DOHH2 (cell line): Measurements from ENCODE around the gene EPHA10.

Experiments
- H3F3A ChIP-seq: fragments of 200-600 bp; sonication (generic), shearing (Covaris generic); 2 replicates; pipeline ENCODE4 v1.6.0; 2016; ENCODE audit warnings: antibody characterized with exemption, mild to moderate bottlenecking; ENCODE audit not compliant: control insufficient read depth, insufficient read depth
- H3K27ac ChIP-seq: fragments of 200-600 bp; sonication (generic); 2 replicates; pipeline ENCODE4 v1.5.1; 2014; ENCODE audit warnings: low read depth, mild to moderate bottlenecking, low read length, moderate library complexity
- H3K27me3 ChIP-seq: fragments of 200-600 bp; sonication (generic); 2 replicates; pipeline ENCODE4 v1.6.1; 2014; ENCODE audit warnings: mild to moderate bottlenecking, low read length, mixed read lengths; ENCODE audit not compliant: control insufficient read depth
- H3K36me3 ChIP-seq: fragments of 200-600 bp; sonication (generic); 2 replicates; pipeline ENCODE4 v1.6.1; 2014; ENCODE audit warnings: mild to moderate bottlenecking, low read length, moderate library complexity, mixed read lengths; ENCODE audit not compliant: control insufficient read depth
- H3K4me1 ChIP-seq: fragments of 200-600 bp; sonication (generic); 2 replicates; pipeline ENCODE4 v1.6.1; 2014; ENCODE audit warnings: mild to moderate bottlenecking, low read length, mixed read lengths; ENCODE audit not compliant: control insufficient read depth
- H3K4me2 ChIP-seq: fragments of 200-600 bp; sonication (generic); 2 replicates; pipeline ENCODE4 v1.6.0; 2014; ENCODE audit warnings: mild to moderate bottlenecking, low read length, moderate library complexity
- H3K4me3 ChIP-seq: fragments of 200-600 bp; sonication (generic); 2 replicates; pipeline ENCODE4 v1.5.1; 2014; ENCODE audit warnings: mild to moderate bottlenecking, low read length, mixed read lengths
- H3K79me2 ChIP-seq: fragments of 200-600 bp; sonication (generic); 2 replicates; pipeline ENCODE4 v1.6.1; 2014; ENCODE audit warnings: mild to moderate bottlenecking, low read length, mixed read lengths; ENCODE audit not compliant: control insufficient read depth
- H3K9me2 ChIP-seq: fragments of 200-600 bp; sonication (generic); replicated peaks from 2 replicates; pipeline ENCODE4 v1.6.1; 2014; ENCODE audit warnings: mild to moderate bottlenecking, low read length, mixed read lengths; ENCODE audit not compliant: control insufficient read depth
- H3K9me3 ChIP-seq: fragments of 200-600 bp; sonication (generic); 2 replicates; pipeline ENCODE4 v1.6.1; 2014; ENCODE audit warnings: antibody characterized with exemption, low read length, mixed read lengths; ENCODE audit not compliant: control insufficient read depth, insufficient read depth
- H4K20me1 ChIP-seq: fragments of 200-600 bp; sonication (generic); 2 replicates; pipeline ENCODE4 v1.6.0; 2014; ENCODE audit warnings: low read depth, mild to moderate bottlenecking, antibody characterized with exemption, low read length, moderate library complexity; ENCODE audit not compliant: control insufficient read depth, insufficient read depth
- EZH2phosphoT487 ChIP-seq: fragments of 200-600 bp; sonication (generic); IDR thresholded peaks from 2 replicates; pipeline ENCODE4 v1.6.1; 2017; ENCODE audit warnings: borderline replicate concordance, mild to moderate bottlenecking, antibody characterized with exemption, low read length, moderate library complexity, mixed read lengths
- TF ChIP-seq, protein P1 (sequence below): fragments of 200-600 bp; sonication (generic); IDR thresholded peaks from one replicate; pipeline ENCODE4 v1.5.1; 2014; ENCODE audit warnings: antibody characterized with exemption, mild to moderate bottlenecking, low read depth, low read length; ENCODE audit not compliant: poor library complexity, severe bottlenecking

The EPHA10 gene

GRCh38 chr1:37723390-37724078 is 41.4 kb downstream of the EPHA10 start:
- Histone ChIP-seq H3F3A (no peaks in the 10 kb centered on the region), H3K4me2 (no peak overlapping the region), H3K36me3 (no peaks in the 10 kb centered on the region), H3K27me3 (0 out of 2 replicates have a peak, but pooled peaks cover 7% of the 10 kb centered on the region), H3K9me2 (no peaks in the 10 kb centered on the region), H3K9me3 (no peaks in the 10 kb centered on the region), H3K79me2 (no peaks in the 10 kb centered on the region), H3K4me1 (no peaks in the 10 kb centered on the region), H3K27ac (no peak overlapping the region), H4K20me1 (no peaks in the 10 kb centered on the region), H3K4me3 (no peak overlapping the region)
- TF ChIP-seq, protein P1, sequence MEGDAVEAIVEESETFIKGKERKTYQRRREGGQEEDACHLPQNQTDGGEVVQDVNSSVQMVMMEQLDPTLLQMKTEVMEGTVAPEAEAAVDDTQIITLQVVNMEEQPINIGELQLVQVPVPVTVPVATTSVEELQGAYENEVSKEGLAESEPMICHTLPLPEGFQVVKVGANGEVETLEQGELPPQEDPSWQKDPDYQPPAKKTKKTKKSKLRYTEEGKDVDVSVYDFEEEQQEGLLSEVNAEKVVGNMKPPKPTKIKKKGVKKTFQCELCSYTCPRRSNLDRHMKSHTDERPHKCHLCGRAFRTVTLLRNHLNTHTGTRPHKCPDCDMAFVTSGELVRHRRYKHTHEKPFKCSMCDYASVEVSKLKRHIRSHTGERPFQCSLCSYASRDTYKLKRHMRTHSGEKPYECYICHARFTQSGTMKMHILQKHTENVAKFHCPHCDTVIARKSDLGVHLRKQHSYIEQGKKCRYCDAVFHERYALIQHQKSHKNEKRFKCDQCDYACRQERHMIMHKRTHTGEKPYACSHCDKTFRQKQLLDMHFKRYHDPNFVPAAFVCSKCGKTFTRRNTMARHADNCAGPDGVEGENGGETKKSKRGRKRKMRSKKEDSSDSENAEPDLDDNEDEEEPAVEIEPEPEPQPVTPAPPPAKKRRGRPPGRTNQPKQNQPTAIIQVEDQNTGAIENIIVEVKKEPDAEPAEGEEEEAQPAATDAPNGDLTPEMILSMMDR: no peak
- TF ChIP-seq EZH2phosphoT487: no peak

DNA sequence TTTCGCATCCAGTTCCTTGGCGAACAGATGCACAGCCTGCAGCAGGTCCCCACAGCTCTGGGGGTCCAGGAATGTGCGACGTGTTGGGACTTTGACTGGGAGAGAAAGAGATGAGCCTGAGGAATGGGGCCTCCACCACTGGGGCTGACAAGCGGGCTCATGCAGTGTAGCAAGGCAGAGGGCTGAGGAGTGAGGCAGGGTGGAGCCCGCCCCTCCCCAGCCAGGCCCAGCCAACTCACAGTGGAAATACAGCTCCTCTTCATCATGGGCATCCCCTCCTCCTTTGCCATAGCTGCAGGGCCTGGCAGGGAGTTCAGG is 41.9 kb downstream of the EPHA10 start:
- TF ChIP-seq, protein P1: no peak
- TF ChIP-seq EZH2phosphoT487: no peak
- H3K9me2 ChIP-seq: no peaks in the 10 kb centered on the region
- no peaks in the 10 kb centered on the region for H3K4me1 ChIP-seq
- no peak overlapping the region for H3K4me3 ChIP-seq
- H3K79me2 ChIP-seq: no peaks in the 10 kb centered on the region
- H3K27me3 ChIP-seq: 0 out of 2 replicates have a peak, but pooled peaks cover 7% of the 10 kb centered on the region
- H4K20me1 ChIP-seq: no peaks in the 10 kb centered on the region
- H3K27ac ChIP-seq: no peak overlapping the region
- no peaks in the 10 kb centered on the region for H3F3A ChIP-seq
- no peaks in the 10 kb centered on the region for H3K36me3 ChIP-seq
- no peak overlapping the region for H3K4me2 ChIP-seq
- H3K9me3 ChIP-seq: no peaks in the 10 kb centered on the region

GRCh38 chr1:37722181-37723071 is 42.5 kb downstream of the EPHA10 start:
- no peaks in the 10 kb centered on the region for H3K9me2 ChIP-seq
- no peak for TF ChIP-seq EZH2phosphoT487
- TF ChIP-seq, protein P1: no peak
- no peaks in the 10 kb centered on the region for H3F3A ChIP-seq
- no peaks in the 10 kb centered on the region for H3K4me1 ChIP-seq
- H3K9me3 ChIP-seq: no peaks in the 10 kb centered on the region
- H3K79me2 ChIP-seq: no peaks in the 10 kb centered on the region
- no peak overlapping the region for H3K4me2 ChIP-seq
- H3K36me3 ChIP-seq: no peaks in the 10 kb centered on the region
- H3K27ac ChIP-seq: no peak overlapping the region
- H3K27me3 ChIP-seq: 0 out of 2 replicates have a peak, but pooled peaks cover 4% of the 10 kb centered on the region
- no peak overlapping the region for H3K4me3 ChIP-seq
- H4K20me1 ChIP-seq: no peaks in the 10 kb centered on the region
